Astrocyte of the cerebellum (primary cell): Measurements from ENCODE around the gene AATF.

Experiments used
- DNase-seq: peaks from one replicate; pipeline ENCODE4 v3.0.0-alpha.2; 2011; ENCODE audit warnings: low read depth
- H3K4me3 ChIP-seq: 2 replicates; pipeline ENCODE4 v1.5.1; 2011; ENCODE audit warnings: mild to moderate bottlenecking, low read depth, low read length, moderate library complexity
- in situ Hi-C: cut with HindIII; loops from 2 replicates; pipeline ENCODE4 v1.10.0; 2017; ENCODE audit warnings: low sequenced_read_pairs
- TF ChIP-seq, protein P1 (sequence below): IDR thresholded peaks from 2 replicates; pipeline ENCODE4 v1.5.1; 2012; ENCODE audit warnings: low read length, low read depth, moderate library complexity, mild to moderate bottlenecking; ENCODE audit errors: missing control alignments

The AATF gene

DNA sequence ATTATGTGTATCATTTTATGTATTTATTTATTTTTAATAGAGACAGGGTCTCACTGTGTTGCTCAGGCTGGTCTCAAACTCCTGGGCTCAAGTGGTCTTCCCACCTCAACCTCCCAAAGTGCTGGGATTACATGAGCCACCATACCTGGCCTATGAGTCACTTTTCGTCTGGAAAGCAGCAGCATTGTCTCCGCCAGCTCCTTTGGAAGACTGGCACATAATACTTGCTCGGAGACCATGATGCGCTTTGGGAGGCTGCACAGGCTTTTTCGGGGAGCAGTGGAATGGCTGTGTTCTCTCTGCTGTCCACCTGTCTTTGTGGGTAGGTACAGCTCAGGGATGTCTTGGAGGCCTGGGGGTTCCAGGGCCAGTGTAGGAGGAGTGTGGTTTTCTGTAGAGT is 102.2 kb downstream of the AATF start:
- in situ Hi-C loops: loop anchor here (25.0 kb wide), 1 partner anchor 414 kb away; no protein-coding TSS in a partner anchor
- DNase-seq: peak; percentile 11
- TF ChIP-seq, protein P1, sequence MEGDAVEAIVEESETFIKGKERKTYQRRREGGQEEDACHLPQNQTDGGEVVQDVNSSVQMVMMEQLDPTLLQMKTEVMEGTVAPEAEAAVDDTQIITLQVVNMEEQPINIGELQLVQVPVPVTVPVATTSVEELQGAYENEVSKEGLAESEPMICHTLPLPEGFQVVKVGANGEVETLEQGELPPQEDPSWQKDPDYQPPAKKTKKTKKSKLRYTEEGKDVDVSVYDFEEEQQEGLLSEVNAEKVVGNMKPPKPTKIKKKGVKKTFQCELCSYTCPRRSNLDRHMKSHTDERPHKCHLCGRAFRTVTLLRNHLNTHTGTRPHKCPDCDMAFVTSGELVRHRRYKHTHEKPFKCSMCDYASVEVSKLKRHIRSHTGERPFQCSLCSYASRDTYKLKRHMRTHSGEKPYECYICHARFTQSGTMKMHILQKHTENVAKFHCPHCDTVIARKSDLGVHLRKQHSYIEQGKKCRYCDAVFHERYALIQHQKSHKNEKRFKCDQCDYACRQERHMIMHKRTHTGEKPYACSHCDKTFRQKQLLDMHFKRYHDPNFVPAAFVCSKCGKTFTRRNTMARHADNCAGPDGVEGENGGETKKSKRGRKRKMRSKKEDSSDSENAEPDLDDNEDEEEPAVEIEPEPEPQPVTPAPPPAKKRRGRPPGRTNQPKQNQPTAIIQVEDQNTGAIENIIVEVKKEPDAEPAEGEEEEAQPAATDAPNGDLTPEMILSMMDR: no peak
- H3K4me3 ChIP-seq: no peak overlapping the region

DNA sequence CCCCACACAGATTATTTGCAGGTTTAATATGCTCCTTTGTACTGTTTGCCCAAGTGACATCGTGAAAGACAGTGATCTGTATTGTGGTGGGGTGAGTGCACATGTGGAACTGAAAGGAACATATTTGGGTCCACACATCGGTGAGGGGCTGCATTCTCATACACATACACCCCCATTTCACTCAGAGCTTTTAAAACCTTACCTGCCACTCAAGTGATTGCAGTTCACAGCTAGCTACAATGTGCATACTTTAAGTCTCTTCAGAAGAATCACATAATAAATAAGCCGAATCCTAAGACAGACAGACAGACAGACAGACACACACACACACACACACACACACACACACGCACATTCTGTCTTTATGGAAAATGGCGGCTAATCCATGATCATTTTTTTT is 102.6 kb downstream of the AATF start:
- TF ChIP-seq, protein P1: no peak
- H3K4me3 ChIP-seq: no peak overlapping the region
- no peak for DNase-seq
- in situ Hi-C loops: loop anchor here (25.0 kb wide), 1 partner anchor 414 kb away; no protein-coding TSS in a partner anchor

DNA sequence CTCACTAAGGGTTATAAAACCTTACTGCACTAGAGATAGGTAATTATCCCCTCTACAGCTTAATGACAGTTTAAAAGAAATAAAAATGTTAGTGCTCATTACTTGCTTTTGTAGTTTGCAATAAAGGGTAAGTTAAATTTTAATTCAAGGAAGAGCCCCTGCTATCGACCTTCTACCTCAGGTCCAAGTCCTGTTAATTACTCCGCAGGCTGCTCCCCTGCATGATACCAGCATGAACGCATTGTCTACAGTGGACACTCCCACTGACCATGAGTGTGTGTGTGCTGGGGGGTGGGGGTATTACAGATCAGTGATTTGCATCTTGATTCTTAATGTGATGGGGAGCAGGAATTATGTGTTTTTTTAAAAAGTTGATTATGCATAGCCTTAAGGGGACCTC is 103.1 kb downstream of the AATF start:
- DNase-seq: no peak
- in situ Hi-C loops: loop anchor here (25.0 kb wide), 1 partner anchor 415 kb away; no protein-coding TSS in a partner anchor
- TF ChIP-seq, protein P1: no peak
- H3K4me3 ChIP-seq: no peak overlapping the region

DNA sequence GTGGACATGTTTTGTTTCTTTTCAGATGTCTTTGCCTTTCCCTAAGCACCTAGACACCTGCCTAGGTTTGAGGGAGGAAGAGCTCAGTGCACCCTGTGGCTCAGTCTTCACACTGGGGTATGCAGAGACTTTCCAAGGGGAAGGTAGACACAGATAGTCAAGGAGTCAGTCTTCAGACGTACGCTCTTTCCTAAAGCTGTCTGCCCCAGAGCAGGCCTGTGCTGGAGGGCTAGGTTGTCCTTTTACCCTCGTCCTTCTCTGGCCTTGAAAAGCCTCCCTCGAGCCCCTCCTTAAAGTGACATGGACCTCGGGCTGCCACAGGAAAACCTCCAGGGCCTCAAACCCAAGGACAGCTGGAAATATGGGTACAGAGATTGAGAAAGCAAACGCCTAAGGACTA is 103.7 kb downstream of the AATF start:
- DNase-seq: no peak
- in situ Hi-C loops: loop anchor here (25.0 kb wide), 1 partner anchor 415 kb away; no protein-coding TSS in a partner anchor

DNA sequence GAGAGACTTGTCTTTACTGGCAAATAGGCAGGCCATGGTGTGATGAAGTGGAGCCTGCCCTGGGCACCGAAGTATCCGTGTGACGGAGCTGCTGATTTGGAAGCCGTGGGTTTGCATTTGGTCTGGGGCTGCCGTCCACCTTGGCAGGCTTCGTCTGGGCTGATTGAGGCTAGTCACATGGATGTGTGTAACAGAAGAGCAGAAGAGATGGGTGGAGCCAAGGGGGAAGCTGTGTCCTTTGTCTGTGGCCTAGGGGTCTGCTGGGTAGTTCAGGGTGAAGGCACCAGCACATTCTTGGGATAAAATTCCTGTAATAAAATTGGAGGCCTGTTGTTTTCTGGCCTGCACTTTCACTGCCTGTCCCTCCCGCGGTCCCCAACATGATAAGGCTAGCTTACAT is 106.1 kb downstream of the AATF start:
- in situ Hi-C loops: loop anchor here (25.0 kb wide), 1 partner anchor 418 kb away; no protein-coding TSS in a partner anchor

More for the DNA sequence above, 103.7 kb downstream of the AATF start:
- TF ChIP-seq, protein P1: no peak
- no peak overlapping the region for H3K4me3 ChIP-seq

DNA sequence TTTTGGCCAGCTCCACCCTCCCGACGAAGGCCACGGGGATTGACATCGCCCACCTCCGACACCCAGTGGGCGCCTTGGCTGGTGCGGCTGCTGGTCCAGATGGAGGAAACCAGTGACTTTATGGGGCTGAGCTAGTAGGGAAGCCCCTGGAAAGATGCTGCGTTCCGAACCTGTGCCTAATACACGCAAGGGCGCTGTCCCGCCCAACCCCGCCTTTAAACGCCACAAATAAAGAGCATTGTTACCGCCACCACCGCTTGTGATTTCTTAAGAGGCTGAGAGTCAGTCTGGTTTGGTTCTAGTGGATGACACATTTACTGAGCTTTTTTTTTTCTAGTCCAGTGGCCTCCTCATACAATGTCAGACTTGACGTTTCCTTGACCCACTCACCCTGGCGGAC is 107.9 kb downstream of the AATF start:
- TF ChIP-seq, protein P1: no peak
- DNase-seq: no peak
- H3K4me3 ChIP-seq: no peak overlapping the region
- in situ Hi-C loops: loop anchor here (25.0 kb wide), 1 partner anchor 419 kb away; no protein-coding TSS in a partner anchor

More for the DNA sequence above, 106.1 kb downstream of the AATF start:
- TF ChIP-seq, protein P1: no peak
- DNase-seq: no peak
- no peak overlapping the region for H3K4me3 ChIP-seq

DNA sequence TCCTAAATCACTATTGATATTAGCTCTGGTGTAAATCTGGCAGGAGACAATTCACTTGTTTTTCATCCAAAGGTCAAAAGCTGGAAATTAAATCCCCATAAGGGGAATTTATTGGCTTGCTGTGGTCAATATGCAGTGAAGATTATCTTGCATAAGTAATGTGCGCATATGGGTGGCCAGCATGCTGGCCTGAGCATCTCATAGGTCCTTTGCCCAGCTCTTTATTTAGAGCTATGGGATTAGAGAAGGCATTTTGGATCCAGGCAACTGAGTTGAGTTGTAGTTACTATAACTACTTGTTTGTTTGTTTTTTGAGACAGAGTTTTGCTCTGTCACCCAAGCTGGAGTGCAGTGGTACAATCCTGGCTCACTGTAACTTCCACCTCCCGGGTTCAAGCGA is 110.7 kb downstream of the AATF start:
- no peak for DNase-seq
- in situ Hi-C loops: loop anchor here (25.0 kb wide), 1 partner anchor 422 kb away; no protein-coding TSS in a partner anchor
- TF ChIP-seq, protein P1: no peak
- H3K4me3 ChIP-seq: no peak overlapping the region
